Neural cell (in vitro differentiated cells): ENCODE results near the gene LRFN3. TPM values are rescaled to one million over a fixed set of nuclear protein-coding genes. Genes with fewer than 3 reads are reported as not detected.

Experiments
- H2AFZ ChIP-seq: fragments of 200-600, 300-800 bp; sonication (generic), shearing (Covaris generic); 2 replicates; pipeline ENCODE4 v1.6.0; 2014; ENCODE audit warnings: low read depth, mild to moderate bottlenecking, antibody characterized with exemption, low read length, moderate library complexity
- H3F3A ChIP-seq: fragments of 200-600 bp; shearing (Covaris generic); 2 replicates; pipeline ENCODE4 v1.6.1; 2016; ENCODE audit warnings: mild to moderate bottlenecking, moderate library complexity, mixed read lengths, antibody characterized with exemption, low read length; ENCODE audit not compliant: insufficient read depth, poor library complexity, severe bottlenecking
- H3K27ac ChIP-seq: fragments of 200-600, 300-800 bp; sonication (generic), shearing (Covaris generic); 2 replicates; pipeline ENCODE4 v1.5.1; 2014; ENCODE audit warnings: mild to moderate bottlenecking, low read length, moderate library complexity
- H3K27me3 ChIP-seq: fragments of 300-800, 200-600 bp; sonication (generic), shearing (Covaris generic); 2 replicates; pipeline ENCODE4 v1.6.0; 2014; ENCODE audit warnings: mild to moderate bottlenecking, low read depth, low read length, moderate library complexity; ENCODE audit not compliant: insufficient read depth
- H3K36me3 ChIP-seq: fragments of 300-800, 200-600 bp; sonication (generic), shearing (Covaris generic); 2 replicates; pipeline ENCODE4 v1.5.1; 2014; ENCODE audit warnings: mild to moderate bottlenecking, antibody characterized with exemption, low read length, moderate library complexity; ENCODE audit not compliant: insufficient read depth
- H3K4me2 ChIP-seq: fragments of 300-800, 200-600 bp; sonication (generic), shearing (Covaris generic); 2 replicates; pipeline ENCODE4 v1.6.0; 2014; ENCODE audit warnings: mild to moderate bottlenecking, low read length
- H3K4me3 ChIP-seq: fragments of 300-800, 200-600 bp; sonication (generic), shearing (Covaris generic); 2 replicates; pipeline ENCODE4 v1.5.1; 2014; ENCODE audit warnings: mild to moderate bottlenecking, low read length, moderate library complexity
- H3K79me2 ChIP-seq: fragments of 200-600 bp; shearing (Covaris generic); replicated peaks from 2 replicates; pipeline ENCODE4 v1.6.0; 2014; ENCODE audit warnings: mild to moderate bottlenecking, low read length, moderate library complexity; ENCODE audit not compliant: insufficient read depth
- H3K9ac ChIP-seq: fragments of 300-800, 200-600 bp; sonication (generic), shearing (Covaris generic); 2 replicates; pipeline ENCODE4 v1.6.1; 2016; ENCODE audit warnings: mild to moderate bottlenecking, low read length, mixed read lengths
- H3K9me2 ChIP-seq: fragments of 200-600 bp; shearing (Covaris generic); 2 replicates; pipeline ENCODE4 v1.6.1; 2016; ENCODE audit warnings: mild to moderate bottlenecking, low read length, mixed read lengths; ENCODE audit not compliant: insufficient read depth
- H3K9me3 ChIP-seq: fragments of 200-600, 300-800 bp; sonication (generic), shearing (Covaris generic); 2 replicates; pipeline ENCODE4 v1.6.1; 2016; ENCODE audit warnings: mild to moderate bottlenecking, mixed run types, low read length, moderate library complexity, mixed read lengths
- H4K20me1 ChIP-seq: fragments of 200-600 bp; shearing (Covaris generic); 2 replicates; pipeline ENCODE4 v1.6.1; 2016; ENCODE audit warnings: mild to moderate bottlenecking, mixed run types; ENCODE audit not compliant: insufficient read depth
- EP300 ChIP-seq: fragments of 450-650 bp; conservative IDR thresholded peaks from 2 replicates; pipeline ENCODE4 v1.6.1; 2014; ENCODE audit warnings: antibody characterized with exemption, mild to moderate bottlenecking, moderate library complexity; ENCODE audit not compliant: poor library complexity, severe bottlenecking
- EZH2 ChIP-seq: fragments of 200-600, 300-800 bp; shearing (Covaris generic), sonication (generic); IDR thresholded peaks from 2 replicates; pipeline ENCODE4 v1.6.1; 2014; ENCODE audit warnings: antibody characterized with exemption, low read length, borderline replicate concordance, mild to moderate bottlenecking; ENCODE audit not compliant: insufficient read depth, poor library complexity, severe bottlenecking
- MXI1 ChIP-seq: fragments of 450-650 bp; conservative IDR thresholded peaks from 2 replicates; pipeline ENCODE4 v1.6.1; 2014; ENCODE audit warnings: antibody characterized with exemption, mild to moderate bottlenecking; ENCODE audit not compliant: poor library complexity, severe bottlenecking
- POLR2AphosphoS5 ChIP-seq: IDR thresholded peaks from 2 replicates; pipeline ENCODE4 v1.6.1; 2012
- RAD21 ChIP-seq: fragments of 450-650 bp; conservative IDR thresholded peaks from 2 replicates; pipeline ENCODE4 v1.6.1; 2014; ENCODE audit warnings: antibody characterized with exemption, mild to moderate bottlenecking, moderate library complexity
- SMC3 ChIP-seq: fragments of 450-650 bp; conservative IDR thresholded peaks from 2 replicates; pipeline ENCODE4 v1.6.1; 2014; ENCODE audit warnings: antibody characterized with exemption, mild to moderate bottlenecking, moderate library complexity; ENCODE audit not compliant: poor library complexity
- TAF1 ChIP-seq: IDR thresholded peaks from 2 replicates; pipeline ENCODE4 v1.6.1; 2012; ENCODE audit warnings: low read depth
- polyA plus RNA-seq: library from polyadenylated mRNA; depleted of rRNA; stranded (reverse); fragments of >200 nt; gene quantifications from 2 replicates; pipeline ENCODE4 v1.2.3, GENCODE V29; 2014
- TF ChIP-seq, protein P1 (sequence below): IDR thresholded peaks from 2 replicates; pipeline ENCODE4 v1.6.1; 2012; ENCODE audit warnings: borderline replicate concordance
- TF ChIP-seq, protein P2 (sequence below): fragments of 450-650 bp; IDR thresholded peaks from 2 replicates; pipeline ENCODE4 v1.5.1; 2014; ENCODE audit warnings: antibody characterized with exemption, mild to moderate bottlenecking, moderate library complexity; ENCODE audit not compliant: poor library complexity, severe bottlenecking

Gene LRFN3
- polyA plus RNA-seq, 1 donor from 2014 or later = 11.1 TPM

DNA sequence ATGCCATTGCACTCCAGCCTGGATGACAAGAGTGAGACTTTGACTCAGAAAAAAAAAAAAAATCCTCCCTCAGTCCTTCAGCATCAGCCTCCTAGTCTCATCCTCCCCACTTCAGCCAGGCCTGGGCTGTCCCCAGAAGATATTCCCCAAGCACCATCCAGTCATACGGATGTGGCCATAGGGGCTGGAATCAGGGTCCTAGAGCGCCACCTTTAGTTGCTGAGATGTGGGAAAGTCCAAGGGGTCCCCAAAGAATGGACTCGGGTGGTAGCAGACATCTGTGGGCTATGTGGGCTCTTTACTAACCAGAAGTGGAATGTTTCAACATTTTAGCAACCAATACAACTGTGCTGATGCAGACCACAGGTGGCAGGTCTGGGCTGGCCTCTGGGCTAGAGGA, 25.0 kb upstream of the LRFN3 start (continued):
- no peak for TF ChIP-seq RAD21

DNA sequence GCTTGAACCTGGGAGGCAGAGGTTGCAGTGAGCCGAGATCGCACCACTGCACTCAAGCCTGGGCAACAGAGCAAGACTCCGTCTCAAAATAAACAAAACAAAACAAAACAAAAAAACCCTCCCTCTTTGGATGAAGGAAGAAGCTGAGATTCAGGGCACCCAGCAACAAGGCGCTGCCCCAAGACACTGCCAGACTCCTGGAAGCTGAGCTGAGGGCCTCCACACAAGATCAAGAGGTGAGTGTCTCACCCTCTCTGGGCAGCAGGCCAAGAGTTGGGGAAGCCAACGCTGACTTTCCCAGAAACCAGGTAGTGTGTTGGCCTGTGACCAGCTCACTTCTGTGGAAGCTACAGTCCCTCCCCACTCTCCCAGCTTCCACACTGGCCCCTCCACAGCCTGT, 24.4 kb upstream of the LRFN3 start:
- Histone ChIP-seq H4K20me1 (no peaks in the 10 kb centered on the region), H3F3A (no peaks in the 10 kb centered on the region), H3K79me2 (no peaks in the 10 kb centered on the region), H2AFZ (no peak overlapping the region), H3K9me3 (no peaks in the 10 kb centered on the region), H3K27me3 (no peaks in the 10 kb centered on the region), H3K4me3 (no peak overlapping the region), H3K4me2 (no peak overlapping the region), H3K9ac (no peak overlapping the region), H3K36me3 (no peaks in the 10 kb centered on the region), H3K27ac (no peak overlapping the region), H3K9me2 (no peaks in the 10 kb centered on the region)
- TF ChIP-seq SMC3 (no peak), POLR2AphosphoS5 (no peak), TAF1 (no peak), EP300 (no peak), RAD21 (no peak), MXI1 (no peak), EZH2 (no peak)
- TF ChIP-seq, protein P1, sequence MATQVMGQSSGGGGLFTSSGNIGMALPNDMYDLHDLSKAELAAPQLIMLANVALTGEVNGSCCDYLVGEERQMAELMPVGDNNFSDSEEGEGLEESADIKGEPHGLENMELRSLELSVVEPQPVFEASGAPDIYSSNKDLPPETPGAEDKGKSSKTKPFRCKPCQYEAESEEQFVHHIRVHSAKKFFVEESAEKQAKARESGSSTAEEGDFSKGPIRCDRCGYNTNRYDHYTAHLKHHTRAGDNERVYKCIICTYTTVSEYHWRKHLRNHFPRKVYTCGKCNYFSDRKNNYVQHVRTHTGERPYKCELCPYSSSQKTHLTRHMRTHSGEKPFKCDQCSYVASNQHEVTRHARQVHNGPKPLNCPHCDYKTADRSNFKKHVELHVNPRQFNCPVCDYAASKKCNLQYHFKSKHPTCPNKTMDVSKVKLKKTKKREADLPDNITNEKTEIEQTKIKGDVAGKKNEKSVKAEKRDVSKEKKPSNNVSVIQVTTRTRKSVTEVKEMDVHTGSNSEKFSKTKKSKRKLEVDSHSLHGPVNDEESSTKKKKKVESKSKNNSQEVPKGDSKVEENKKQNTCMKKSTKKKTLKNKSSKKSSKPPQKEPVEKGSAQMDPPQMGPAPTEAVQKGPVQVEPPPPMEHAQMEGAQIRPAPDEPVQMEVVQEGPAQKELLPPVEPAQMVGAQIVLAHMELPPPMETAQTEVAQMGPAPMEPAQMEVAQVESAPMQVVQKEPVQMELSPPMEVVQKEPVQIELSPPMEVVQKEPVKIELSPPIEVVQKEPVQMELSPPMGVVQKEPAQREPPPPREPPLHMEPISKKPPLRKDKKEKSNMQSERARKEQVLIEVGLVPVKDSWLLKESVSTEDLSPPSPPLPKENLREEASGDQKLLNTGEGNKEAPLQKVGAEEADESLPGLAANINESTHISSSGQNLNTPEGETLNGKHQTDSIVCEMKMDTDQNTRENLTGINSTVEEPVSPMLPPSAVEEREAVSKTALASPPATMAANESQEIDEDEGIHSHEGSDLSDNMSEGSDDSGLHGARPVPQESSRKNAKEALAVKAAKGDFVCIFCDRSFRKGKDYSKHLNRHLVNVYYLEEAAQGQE = no peak
- TF ChIP-seq, protein P2, sequence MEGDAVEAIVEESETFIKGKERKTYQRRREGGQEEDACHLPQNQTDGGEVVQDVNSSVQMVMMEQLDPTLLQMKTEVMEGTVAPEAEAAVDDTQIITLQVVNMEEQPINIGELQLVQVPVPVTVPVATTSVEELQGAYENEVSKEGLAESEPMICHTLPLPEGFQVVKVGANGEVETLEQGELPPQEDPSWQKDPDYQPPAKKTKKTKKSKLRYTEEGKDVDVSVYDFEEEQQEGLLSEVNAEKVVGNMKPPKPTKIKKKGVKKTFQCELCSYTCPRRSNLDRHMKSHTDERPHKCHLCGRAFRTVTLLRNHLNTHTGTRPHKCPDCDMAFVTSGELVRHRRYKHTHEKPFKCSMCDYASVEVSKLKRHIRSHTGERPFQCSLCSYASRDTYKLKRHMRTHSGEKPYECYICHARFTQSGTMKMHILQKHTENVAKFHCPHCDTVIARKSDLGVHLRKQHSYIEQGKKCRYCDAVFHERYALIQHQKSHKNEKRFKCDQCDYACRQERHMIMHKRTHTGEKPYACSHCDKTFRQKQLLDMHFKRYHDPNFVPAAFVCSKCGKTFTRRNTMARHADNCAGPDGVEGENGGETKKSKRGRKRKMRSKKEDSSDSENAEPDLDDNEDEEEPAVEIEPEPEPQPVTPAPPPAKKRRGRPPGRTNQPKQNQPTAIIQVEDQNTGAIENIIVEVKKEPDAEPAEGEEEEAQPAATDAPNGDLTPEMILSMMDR = no peak

DNA sequence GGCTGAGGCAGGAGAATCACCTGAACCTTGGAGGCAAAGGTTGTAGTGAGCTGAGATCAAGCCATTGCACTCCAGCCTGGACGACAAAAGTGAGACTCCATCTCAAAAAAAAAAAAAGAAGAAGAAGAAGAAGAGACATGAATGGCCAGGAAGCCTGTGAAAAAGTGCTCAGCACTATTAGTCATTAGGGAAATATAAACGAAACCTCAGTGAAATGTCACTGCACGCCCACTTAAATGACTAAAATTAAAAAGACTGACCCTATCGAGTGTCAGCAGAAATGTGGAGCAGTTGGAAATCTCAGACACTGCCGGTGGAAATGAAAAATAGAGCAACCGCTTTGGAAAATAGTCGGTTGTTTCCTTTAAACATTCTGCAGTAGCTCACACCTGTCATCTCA, 22.6 kb upstream of the LRFN3 start:
- Histone ChIP-seq H3K27ac (no peak overlapping the region), H2AFZ (no peak overlapping the region), H3K79me2 (no peaks in the 10 kb centered on the region), H3K9ac (no peak overlapping the region), H3K9me3 (no peaks in the 10 kb centered on the region), H4K20me1 (no peaks in the 10 kb centered on the region), H3K4me2 (no peak overlapping the region), H3K4me3 (no peak overlapping the region), H3K27me3 (no peaks in the 10 kb centered on the region), H3F3A (no peaks in the 10 kb centered on the region), H3K36me3 (no peaks in the 10 kb centered on the region), H3K9me2 (no peaks in the 10 kb centered on the region)
- TF ChIP-seq, protein P2 = no peak
- TF ChIP-seq, protein P1 = no peak
- no peak for TF ChIP-seq MXI1
- TF ChIP-seq TAF1 = no peak
- TF ChIP-seq SMC3 = no peak
- TF ChIP-seq RAD21 = no peak
- TF ChIP-seq EP300 = no peak
- TF ChIP-seq EZH2 = no peak
- TF ChIP-seq POLR2AphosphoS5 = no peak
